SIG-M5 treated with dmso at 0.1 percent for 504 hours (cell line): Measurements from ENCODE around the gene HMG20A.

Experiments
- DNase-seq: peaks from one replicate; lab custom pipeline; 2025; ENCODE audit not compliant: unreplicated experiment; lab: John Stamatoyannopoulos, UW

Gene HMG20A

GRCh38 chr15:77473328-77473727, 52.6 kb downstream of the HMG20A start:
- DNase-seq = no peak

- DNase-seq = no peak
Observed at GRCh38 chr15:77474310-77474988, 53.8 kb downstream of the HMG20A start.

GRCh38 chr15:77475001-77475400, 54.3 kb downstream of the HMG20A start:
- DNase-seq = no peak

- no peak for DNase-seq
Observed at GRCh38 chr15:77475898-77476297, 55.2 kb downstream of the HMG20A start.

- no peak for DNase-seq
Observed at GRCh38 chr15:77476995-77477394, 56.3 kb downstream of the HMG20A start.

GRCh38 chr15:77478051-77478450, 57.4 kb downstream of the HMG20A start:
- no peak for DNase-seq

GRCh38 chr15:77479015-77479414, 58.3 kb downstream of the HMG20A start:
- no peak for DNase-seq

GRCh38 chr15:77480859-77481633, 60.4 kb downstream of the HMG20A start:
- no peak for DNase-seq

- no peak for DNase-seq
Observed at GRCh38 chr15:77481670-77482069, 61.0 kb downstream of the HMG20A start.

- DNase-seq = no peak
Observed at GRCh38 chr15:77482570-77482969, 61.9 kb downstream of the HMG20A start.

GRCh38 chr15:77483425-77484140, 62.9 kb downstream of the HMG20A start:
- DNase-seq = no peak

- no peak for DNase-seq
Observed at GRCh38 chr15:77484994-77485393, 64.3 kb downstream of the HMG20A start.

- DNase-seq = no peak
Observed at GRCh38 chr15:77486542-77487468, 66.1 kb downstream of the HMG20A start.

- no peak for DNase-seq
Observed at GRCh38 chr15:77487469-77487842, 66.8 kb downstream of the HMG20A start.

- no peak for DNase-seq
Observed at GRCh38 chr15:77487888-77488287, 67.2 kb downstream of the HMG20A start.

GRCh38 chr15:77489647-77490046, 69.0 kb downstream of the HMG20A start:
- DNase-seq = no peak

- DNase-seq = peak; percentile 82
Observed at GRCh38 chr15:77493324-77493907, 72.7 kb downstream of the HMG20A start.

- no peak for DNase-seq
Observed at GRCh38 chr15:77494073-77494867, 73.6 kb downstream of the HMG20A start.

GRCh38 chr15:77494964-77495363, 74.3 kb downstream of the HMG20A start:
- DNase-seq = no peak
